GM12878 (cell line): ENCODE measurements around the gene NPAS3. TPM values are rescaled to one million over a fixed set of nuclear protein-coding genes. Genes with fewer than 3 reads are reported as not detected.
A peak's percentile ranks its signal among the peaks of the same experiment; 100 is the strongest.

Experiments
- IKZF1 ChIP-seq: fragments of 450-650 bp; conservative IDR thresholded peaks from 2 replicates; pipeline ENCODE4 v1.6.1; 2017; ENCODE audit warnings: antibody characterized with exemption, mild to moderate bottlenecking
- IKZF2 ChIP-seq, 2 experiments: fragments of 450-650 bp; IDR thresholded peaks; 2 replicates each; pipeline ENCODE4 v1.6.1; 2017; ENCODE audit warnings: mild to moderate bottlenecking in 2 of 2, moderate library complexity in 2 of 2
- KDM1A ChIP-seq: fragments of 200-600 bp; sonication (generic); IDR thresholded peaks from 2 replicates; pipeline ENCODE4 v1.6.1; 2016; ENCODE audit warnings: borderline replicate concordance
- MEF2B ChIP-seq: fragments of 450-650 bp; IDR thresholded peaks from 2 replicates; pipeline ENCODE4 v1.6.1; 2018; ENCODE audit warnings: mild to moderate bottlenecking, moderate library complexity; ENCODE audit not compliant: partially characterized antibody, poor library complexity, severe bottlenecking
- MTA2 ChIP-seq: fragments of 450-650 bp; IDR thresholded peaks from 2 replicates; pipeline ENCODE4 v1.6.1; 2016; ENCODE audit warnings: low read depth, mild to moderate bottlenecking, moderate library complexity
- NR2F1 ChIP-seq: fragments of 450-650 bp; conservative IDR thresholded peaks from 2 replicates; pipeline ENCODE4 v1.6.1; 2017; ENCODE audit warnings: mild to moderate bottlenecking
- ZNF384 ChIP-seq: IDR thresholded peaks from 2 replicates; pipeline ENCODE4 v1.6.1; 2012; ENCODE audit warnings: low read depth, mild to moderate bottlenecking, low read length, improper control_type of control experiment, borderline replicate concordance
- polyA plus RNA-seq, 11 experiments: library from polyadenylated mRNA; depleted of rRNA in 4 of 11; unstranded in 6 of 11; stranded (reverse) in 5 of 11; fragments of >200 nt; fragmentation: Nextera tagmentation in 4 of 11; fragmentation: Illumina TruSeq in 1 of 11; extraction: Ambion mirVana in 4 of 11; extraction: Trizol in 1 of 11; gene quantifications; 1 replicate in 1 of 11; 2 replicates in 10 of 11; pipeline versions ENCODE4 v1.2.1 to v1.2.3, GENCODE V29; 2011 to 2016; ENCODE audit warnings: inconsistent platforms in 2 of 11, missing spikeins in 2 of 11, low read depth in 1 of 11
- total RNA-seq, 4 experiments: library from RNA; depleted of rRNA in 3 of 4; stranded (reverse); fragments of >200 nt in 3 of 4; fragmentation: Illumina TruSeq in 1 of 4; extraction: Trizol in 1 of 4; gene quantifications; 2 replicates each; pipeline versions ENCODE4 v1.2.1 to v1.2.3, GENCODE V29; 2013 to 2021
- TF ChIP-seq, protein P1 (sequence below): IDR thresholded peaks from 2 replicates; pipeline ENCODE4 v1.6.1; 2012; ENCODE audit warnings: low read depth, low read length, improper control_type of control experiment
- TF ChIP-seq, protein P2 (sequence below): fragments of 450-650 bp; IDR thresholded peaks from 2 replicates; pipeline ENCODE4 v1.6.1; 2017; ENCODE audit warnings: borderline replicate concordance
- TF ChIP-seq, protein P3 (sequence below): fragments of 450-650 bp; IDR thresholded peaks from 2 replicates; pipeline ENCODE4 v1.6.1; 2017; ENCODE audit warnings: mild to moderate bottlenecking, moderate library complexity

NPAS3 gene
- total and polyA plus RNA-seq, 10 of the 15 experiments (the other 5 are each of a cell fraction or from before 2014, with no cell fraction given) = under 0.01 to 2.7 (median 0.03) TPM; not detected in 6

DNA sequence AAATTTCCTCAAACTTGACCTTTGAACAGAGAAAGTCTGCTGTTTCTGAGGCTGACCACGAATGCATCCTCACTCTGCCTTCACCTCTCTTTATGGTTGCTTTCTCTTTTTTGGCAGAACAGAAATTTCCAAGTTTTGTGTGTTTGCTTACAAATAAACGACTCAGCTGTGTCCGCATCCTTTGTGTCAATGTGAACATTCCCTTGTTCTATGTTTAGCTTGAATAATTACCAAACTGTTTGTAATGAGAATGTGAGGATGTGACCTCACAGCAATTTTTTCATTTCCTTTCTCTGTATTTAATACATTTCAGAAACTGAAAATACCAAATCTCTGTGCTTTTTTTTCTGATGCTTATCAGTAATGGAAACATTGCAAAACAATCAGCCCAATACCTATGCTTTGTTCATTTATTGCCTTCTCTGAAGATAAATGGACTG is 601.3 kb downstream of the NPAS3 start (continued):
- TF ChIP-seq ZNF384 (0 out of 2 replicates have a peak, but pooled peaks have one; percentile 53), KDM1A (no peak), MEF2B (peak; percentile 38), NR2F1 (peak; percentile 38; the same call in 1 of the 2 replicates), IKZF2 (IDR thresholded peaks at IDR 0.05) (peak; percentile 74 to 77; a peak in 2 of 4 replicates), IKZF1 (peak; percentile 65), MTA2 (peak; percentile 65)
- TF ChIP-seq, protein P1, sequence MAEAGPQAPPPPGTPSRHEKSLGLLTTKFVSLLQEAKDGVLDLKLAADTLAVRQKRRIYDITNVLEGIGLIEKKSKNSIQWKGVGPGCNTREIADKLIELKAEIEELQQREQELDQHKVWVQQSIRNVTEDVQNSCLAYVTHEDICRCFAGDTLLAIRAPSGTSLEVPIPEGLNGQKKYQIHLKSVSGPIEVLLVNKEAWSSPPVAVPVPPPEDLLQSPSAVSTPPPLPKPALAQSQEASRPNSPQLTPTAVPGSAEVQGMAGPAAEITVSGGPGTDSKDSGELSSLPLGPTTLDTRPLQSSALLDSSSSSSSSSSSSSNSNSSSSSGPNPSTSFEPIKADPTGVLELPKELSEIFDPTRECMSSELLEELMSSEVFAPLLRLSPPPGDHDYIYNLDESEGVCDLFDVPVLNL = no peak
- TF ChIP-seq, protein P2, sequence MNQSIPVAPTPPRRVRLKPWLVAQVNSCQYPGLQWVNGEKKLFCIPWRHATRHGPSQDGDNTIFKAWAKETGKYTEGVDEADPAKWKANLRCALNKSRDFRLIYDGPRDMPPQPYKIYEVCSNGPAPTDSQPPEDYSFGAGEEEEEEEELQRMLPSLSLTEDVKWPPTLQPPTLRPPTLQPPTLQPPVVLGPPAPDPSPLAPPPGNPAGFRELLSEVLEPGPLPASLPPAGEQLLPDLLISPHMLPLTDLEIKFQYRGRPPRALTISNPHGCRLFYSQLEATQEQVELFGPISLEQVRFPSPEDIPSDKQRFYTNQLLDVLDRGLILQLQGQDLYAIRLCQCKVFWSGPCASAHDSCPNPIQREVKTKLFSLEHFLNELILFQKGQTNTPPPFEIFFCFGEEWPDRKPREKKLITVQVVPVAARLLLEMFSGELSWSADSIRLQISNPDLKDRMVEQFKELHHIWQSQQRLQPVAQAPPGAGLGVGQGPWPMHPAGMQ = no peak
- TF ChIP-seq, protein P3, sequence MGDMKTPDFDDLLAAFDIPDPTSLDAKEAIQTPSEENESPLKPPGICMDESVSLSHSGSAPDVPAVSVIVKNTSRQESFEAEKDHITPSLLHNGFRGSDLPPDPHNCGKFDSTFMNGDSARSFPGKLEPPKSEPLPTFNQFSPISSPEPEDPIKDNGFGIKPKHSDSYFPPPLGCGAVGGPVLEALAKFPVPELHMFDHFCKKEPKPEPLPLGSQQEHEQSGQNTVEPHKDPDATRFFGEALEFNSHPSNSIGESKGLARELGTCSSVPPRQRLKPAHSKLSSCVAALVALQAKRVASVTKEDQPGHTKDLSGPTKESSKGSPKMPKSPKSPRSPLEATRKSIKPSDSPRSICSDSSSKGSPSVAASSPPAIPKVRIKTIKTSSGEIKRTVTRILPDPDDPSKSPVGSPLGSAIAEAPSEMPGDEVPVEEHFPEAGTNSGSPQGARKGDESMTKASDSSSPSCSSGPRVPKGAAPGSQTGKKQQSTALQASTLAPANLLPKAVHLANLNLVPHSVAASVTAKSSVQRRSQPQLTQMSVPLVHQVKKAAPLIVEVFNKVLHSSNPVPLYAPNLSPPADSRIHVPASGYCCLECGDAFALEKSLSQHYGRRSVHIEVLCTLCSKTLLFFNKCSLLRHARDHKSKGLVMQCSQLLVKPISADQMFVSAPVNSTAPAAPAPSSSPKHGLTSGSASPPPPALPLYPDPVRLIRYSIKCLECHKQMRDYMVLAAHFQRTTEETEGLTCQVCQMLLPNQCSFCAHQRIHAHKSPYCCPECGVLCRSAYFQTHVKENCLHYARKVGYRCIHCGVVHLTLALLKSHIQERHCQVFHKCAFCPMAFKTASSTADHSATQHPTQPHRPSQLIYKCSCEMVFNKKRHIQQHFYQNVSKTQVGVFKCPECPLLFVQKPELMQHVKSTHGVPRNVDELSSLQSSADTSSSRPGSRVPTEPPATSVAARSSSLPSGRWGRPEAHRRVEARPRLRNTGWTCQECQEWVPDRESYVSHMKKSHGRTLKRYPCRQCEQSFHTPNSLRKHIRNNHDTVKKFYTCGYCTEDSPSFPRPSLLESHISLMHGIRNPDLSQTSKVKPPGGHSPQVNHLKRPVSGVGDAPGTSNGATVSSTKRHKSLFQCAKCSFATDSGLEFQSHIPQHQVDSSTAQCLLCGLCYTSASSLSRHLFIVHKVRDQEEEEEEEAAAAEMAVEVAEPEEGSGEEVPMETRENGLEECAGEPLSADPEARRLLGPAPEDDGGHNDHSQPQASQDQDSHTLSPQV = peak; percentile 38; the same call in 1 of the 2 replicates
- TF ChIP-seq, all 136 proteins: peak for 12
